RCC 7860 (cell line): Measurements from ENCODE around the gene SLC9C1.

Experiments used
- DNase-seq: peaks from one replicate; pipeline ENCODE4 v3.0.0-alpha.2; 2015; ENCODE audit warnings: low spot score
- FAIRE-seq: peaks from 2 replicates; lab custom pipeline; 2012; peaks lifted over from hg19 to GRCh38; lab: Jason Lieb, UNC

Gene SLC9C1

GRCh38 chr3:112115806-112116383 is 178.1 kb downstream of the SLC9C1 start:
- DNase-seq (no peak), FAIRE-seq (no peak)

GRCh38 chr3:112115161-112115739 is 178.8 kb downstream of the SLC9C1 start:
- no peak for FAIRE-seq
- DNase-seq: no peak

GRCh38 chr3:112114576-112115160 is 179.3 kb downstream of the SLC9C1 start:
- FAIRE-seq: no peak
- no peak for DNase-seq

- no peak for FAIRE-seq
- DNase-seq: peak; percentile 21
Measured at GRCh38 chr3:112111785-112112402, 182.1 kb downstream of the SLC9C1 start.

GRCh38 chr3:112109322-112109721 is 184.7 kb downstream of the SLC9C1 start:
- no peak for DNase-seq
- no peak for FAIRE-seq

- FAIRE-seq (no peak), DNase-seq (no peak)
Measured at GRCh38 chr3:112104774-112105173, 189.2 kb downstream of the SLC9C1 start.

GRCh38 chr3:112101916-112102315 is 192.1 kb downstream of the SLC9C1 start:
- FAIRE-seq (peak; percentile 85), DNase-seq (peak; percentile 95)

- FAIRE-seq: peak; percentile 97
- peak; percentile 96 for DNase-seq
Measured at GRCh38 chr3:112097378-112097777, 196.6 kb downstream of the SLC9C1 start.

GRCh38 chr3:112096176-112096575 is 197.8 kb downstream of the SLC9C1 start:
- FAIRE-seq (no peak), DNase-seq (no peak)

- DNase-seq (no peak), FAIRE-seq (no peak)
Measured at GRCh38 chr3:112095731-112096130, 198.3 kb downstream of the SLC9C1 start.

GRCh38 chr3:112093180-112093522 is 200.9 kb downstream of the SLC9C1 start:
- FAIRE-seq (no peak), DNase-seq (no peak)

- FAIRE-seq: no peak
- peak; percentile 39 for DNase-seq
Measured at GRCh38 chr3:112092496-112093179, 201.4 kb downstream of the SLC9C1 start.

GRCh38 chr3:112090887-112091586 is 203.0 kb downstream of the SLC9C1 start:
- DNase-seq (no peak), FAIRE-seq (no peak)
